ENCODE data around the gene GALNS. TPM values are rescaled to one million over a fixed set of nuclear protein-coding genes. Genes with fewer than 3 reads are reported as not detected.

Gene GALNS
- polyA plus RNA-seq, 1 donor from 2014 or later = 19.4 TPM

DNA sequence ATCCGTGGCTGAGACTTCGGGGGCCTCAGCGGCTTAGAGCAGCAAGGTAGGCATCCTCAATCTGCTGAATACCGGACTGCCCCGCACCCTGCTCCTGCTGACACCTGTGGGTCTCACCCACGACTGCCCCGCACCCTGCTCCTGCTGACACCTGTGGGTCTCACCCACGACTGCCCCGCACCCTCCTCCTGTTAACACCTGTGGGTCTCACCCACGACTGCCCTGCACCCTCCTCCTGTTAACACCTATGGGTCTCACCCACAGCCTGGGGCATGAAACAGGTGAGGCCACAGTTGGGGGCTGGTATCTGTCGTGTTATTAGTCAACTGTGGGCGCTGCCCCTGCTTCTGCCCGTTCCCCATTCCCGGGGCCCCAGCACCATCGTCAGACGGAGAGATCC lies 46.0 kb upstream of the GALNS start:
- H3F3A ChIP-seq (ENCODE audit: insufficient read depth, low read length, poor library complexity, severe bottlenecking) = no peaks in the 10 kb centered on the region
- H3K4me2 ChIP-seq (ENCODE audit: low read length) = no peak overlapping the region
- H3K36me3 ChIP-seq (ENCODE audit: insufficient read depth, low read length) = no peaks in the 10 kb centered on the region
- TF ChIP-seq, protein P1, sequence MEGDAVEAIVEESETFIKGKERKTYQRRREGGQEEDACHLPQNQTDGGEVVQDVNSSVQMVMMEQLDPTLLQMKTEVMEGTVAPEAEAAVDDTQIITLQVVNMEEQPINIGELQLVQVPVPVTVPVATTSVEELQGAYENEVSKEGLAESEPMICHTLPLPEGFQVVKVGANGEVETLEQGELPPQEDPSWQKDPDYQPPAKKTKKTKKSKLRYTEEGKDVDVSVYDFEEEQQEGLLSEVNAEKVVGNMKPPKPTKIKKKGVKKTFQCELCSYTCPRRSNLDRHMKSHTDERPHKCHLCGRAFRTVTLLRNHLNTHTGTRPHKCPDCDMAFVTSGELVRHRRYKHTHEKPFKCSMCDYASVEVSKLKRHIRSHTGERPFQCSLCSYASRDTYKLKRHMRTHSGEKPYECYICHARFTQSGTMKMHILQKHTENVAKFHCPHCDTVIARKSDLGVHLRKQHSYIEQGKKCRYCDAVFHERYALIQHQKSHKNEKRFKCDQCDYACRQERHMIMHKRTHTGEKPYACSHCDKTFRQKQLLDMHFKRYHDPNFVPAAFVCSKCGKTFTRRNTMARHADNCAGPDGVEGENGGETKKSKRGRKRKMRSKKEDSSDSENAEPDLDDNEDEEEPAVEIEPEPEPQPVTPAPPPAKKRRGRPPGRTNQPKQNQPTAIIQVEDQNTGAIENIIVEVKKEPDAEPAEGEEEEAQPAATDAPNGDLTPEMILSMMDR (IDR thresholded peaks at IDR 0.05; ENCODE audit: poor library complexity, severe bottlenecking) = no peak
- TF ChIP-seq, protein P2, sequence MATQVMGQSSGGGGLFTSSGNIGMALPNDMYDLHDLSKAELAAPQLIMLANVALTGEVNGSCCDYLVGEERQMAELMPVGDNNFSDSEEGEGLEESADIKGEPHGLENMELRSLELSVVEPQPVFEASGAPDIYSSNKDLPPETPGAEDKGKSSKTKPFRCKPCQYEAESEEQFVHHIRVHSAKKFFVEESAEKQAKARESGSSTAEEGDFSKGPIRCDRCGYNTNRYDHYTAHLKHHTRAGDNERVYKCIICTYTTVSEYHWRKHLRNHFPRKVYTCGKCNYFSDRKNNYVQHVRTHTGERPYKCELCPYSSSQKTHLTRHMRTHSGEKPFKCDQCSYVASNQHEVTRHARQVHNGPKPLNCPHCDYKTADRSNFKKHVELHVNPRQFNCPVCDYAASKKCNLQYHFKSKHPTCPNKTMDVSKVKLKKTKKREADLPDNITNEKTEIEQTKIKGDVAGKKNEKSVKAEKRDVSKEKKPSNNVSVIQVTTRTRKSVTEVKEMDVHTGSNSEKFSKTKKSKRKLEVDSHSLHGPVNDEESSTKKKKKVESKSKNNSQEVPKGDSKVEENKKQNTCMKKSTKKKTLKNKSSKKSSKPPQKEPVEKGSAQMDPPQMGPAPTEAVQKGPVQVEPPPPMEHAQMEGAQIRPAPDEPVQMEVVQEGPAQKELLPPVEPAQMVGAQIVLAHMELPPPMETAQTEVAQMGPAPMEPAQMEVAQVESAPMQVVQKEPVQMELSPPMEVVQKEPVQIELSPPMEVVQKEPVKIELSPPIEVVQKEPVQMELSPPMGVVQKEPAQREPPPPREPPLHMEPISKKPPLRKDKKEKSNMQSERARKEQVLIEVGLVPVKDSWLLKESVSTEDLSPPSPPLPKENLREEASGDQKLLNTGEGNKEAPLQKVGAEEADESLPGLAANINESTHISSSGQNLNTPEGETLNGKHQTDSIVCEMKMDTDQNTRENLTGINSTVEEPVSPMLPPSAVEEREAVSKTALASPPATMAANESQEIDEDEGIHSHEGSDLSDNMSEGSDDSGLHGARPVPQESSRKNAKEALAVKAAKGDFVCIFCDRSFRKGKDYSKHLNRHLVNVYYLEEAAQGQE (IDR thresholded peaks at IDR 0.05; ENCODE audit: borderline replicate concordance) = no peak
- TF ChIP-seq EZH2 (IDR thresholded peaks at IDR 0.05; ENCODE audit: borderline replicate concordance, insufficient read depth, low read length, poor library complexity, severe bottlenecking) = no peak
- H3K79me2 ChIP-seq (replicated peaks; ENCODE audit: insufficient read depth, low read length) = no peaks in the 10 kb centered on the region
- no peak overlapping the region for H3K4me3 ChIP-seq (ENCODE audit: low read length)
- no peak overlapping the region for H3K27ac ChIP-seq (ENCODE audit: low read length)
- H2AFZ ChIP-seq (ENCODE audit: low read depth, low read length) = no peak overlapping the region
- H3K9ac ChIP-seq (ENCODE audit: low read length) = no peak overlapping the region
- H4K20me1 ChIP-seq (ENCODE audit: insufficient read depth) = no peaks in the 10 kb centered on the region
- H3K27me3 ChIP-seq (ENCODE audit: insufficient read depth, low read depth, low read length) = no peaks in the 10 kb centered on the region
- H3K9me2 ChIP-seq (ENCODE audit: insufficient read depth, low read length) = no peaks in the 10 kb centered on the region
- H3K9me3 ChIP-seq (ENCODE audit: low read length) = no peaks in the 10 kb centered on the region

DNA sequence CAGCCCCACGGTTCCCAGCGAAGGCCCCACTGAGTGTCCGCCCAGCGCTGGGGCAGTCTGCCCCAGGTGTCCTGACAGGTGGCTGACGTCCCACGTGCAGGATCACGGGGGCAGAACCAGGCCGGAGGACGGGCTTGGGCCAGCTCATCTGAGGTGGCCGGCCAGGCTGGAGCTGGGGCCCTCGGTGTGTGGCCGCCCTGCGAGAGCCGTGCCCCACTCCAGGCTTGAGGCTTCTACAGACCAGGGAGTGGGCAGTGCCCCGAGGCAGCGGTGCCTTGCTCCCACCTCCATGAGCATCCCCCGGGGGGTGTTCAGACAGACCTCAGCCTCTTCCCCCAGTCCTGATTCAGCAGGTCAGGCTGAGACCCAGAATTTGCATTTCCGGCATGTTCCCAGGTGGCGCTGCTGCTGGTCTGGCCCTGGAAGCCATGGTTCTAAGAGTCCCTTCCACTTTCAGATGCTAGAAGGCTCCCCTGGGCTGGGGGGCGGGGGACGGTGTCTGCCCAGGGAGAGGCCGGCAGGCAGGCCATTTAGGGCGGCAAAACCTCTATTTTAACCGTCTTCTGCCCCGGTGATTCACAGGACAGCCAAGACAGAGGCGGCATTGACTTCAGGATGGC lies 45.1 kb upstream of the GALNS start:
- Histone ChIP-seq H3K36me3 (ENCODE audit: insufficient read depth, low read length) (no peaks in the 10 kb centered on the region), H3K9ac (ENCODE audit: low read length) (no peak overlapping the region), H2AFZ (ENCODE audit: low read depth, low read length) (no peak overlapping the region), H3K4me3 (ENCODE audit: low read length) (no peak overlapping the region), H3K27ac (ENCODE audit: low read length) (no peak overlapping the region), H3F3A (ENCODE audit: insufficient read depth, low read length, poor library complexity, severe bottlenecking) (no peaks in the 10 kb centered on the region), H3K9me3 (ENCODE audit: low read length) (no peaks in the 10 kb centered on the region), H3K4me2 (ENCODE audit: low read length) (no peak overlapping the region), H3K9me2 (ENCODE audit: insufficient read depth, low read length) (no peaks in the 10 kb centered on the region), H3K27me3 (ENCODE audit: insufficient read depth, low read depth, low read length) (no peaks in the 10 kb centered on the region), H4K20me1 (ENCODE audit: insufficient read depth) (no peaks in the 10 kb centered on the region), H3K79me2 (replicated peaks; ENCODE audit: insufficient read depth, low read length) (no peaks in the 10 kb centered on the region)
- TF ChIP-seq SMC3 (conservative IDR thresholded peaks at IDR 0.05; ENCODE audit: poor library complexity) (no peak), RAD21 (conservative IDR thresholded peaks at IDR 0.05) (no peak), EZH2 (IDR thresholded peaks at IDR 0.05; ENCODE audit: borderline replicate concordance, insufficient read depth, low read length, poor library complexity, severe bottlenecking) (no peak), EP300 (conservative IDR thresholded peaks at IDR 0.05; ENCODE audit: poor library complexity, severe bottlenecking) (no peak), POLR2AphosphoS5 (IDR thresholded peaks at IDR 0.05) (no peak)
- TF ChIP-seq, protein P1 (IDR thresholded peaks at IDR 0.05; ENCODE audit: poor library complexity, severe bottlenecking) = no peak
